ENCODE results near the gene FITM1.

DNA sequence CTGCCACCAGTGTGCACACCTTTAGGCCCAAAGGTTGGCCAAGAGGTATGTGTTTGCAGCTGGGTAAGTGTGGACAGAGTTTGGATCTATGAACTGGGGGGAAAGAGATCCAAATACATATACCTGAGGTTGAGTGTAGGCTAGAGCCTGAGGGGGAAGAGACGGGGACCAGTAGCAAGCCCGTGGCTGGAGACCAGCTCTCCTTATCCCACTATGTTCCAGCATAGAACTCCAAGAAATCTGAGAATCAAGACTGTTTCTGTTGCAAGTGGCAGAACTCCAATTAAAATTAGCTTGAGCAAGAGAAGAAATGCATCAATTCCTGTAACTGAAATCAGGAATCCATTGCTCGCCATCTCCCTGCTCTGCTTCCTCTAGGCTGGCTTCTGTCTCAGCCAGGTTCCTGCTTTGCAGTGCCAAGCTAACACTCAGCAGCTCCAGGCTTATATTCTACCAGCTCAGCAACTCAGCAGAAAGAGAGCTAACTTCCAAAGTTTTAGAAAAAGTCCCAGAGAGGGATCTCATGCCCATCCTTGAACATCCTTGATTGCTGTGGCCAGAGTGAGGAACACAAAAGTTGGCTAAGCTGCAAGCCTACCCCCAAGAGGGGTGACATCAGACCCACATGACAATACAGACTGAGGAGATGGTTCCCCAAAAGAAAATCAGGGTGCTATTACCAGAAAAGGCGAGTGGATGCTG, 37.8 kb upstream of the FITM1 start:
- no peak for TF ChIP-seq EP300 (IDR thresholded peaks at IDR 0.05)
- no peak for TF ChIP-seq POLR2A (IDR thresholded peaks at IDR 0.05)
